Mesendoderm (in vitro differentiated cells): ENCODE results near the gene RPS18.

Source experiments
- DNase-seq: peaks from one replicate; pipeline ENCODE4 v3.0.0; 2013
- H2AK5ac ChIP-seq: 2 replicates; pipeline ENCODE4 v1.6.1; 2013; ENCODE audit warnings: low read length, inconsistent platforms
- H2BK120ac ChIP-seq: 2 replicates; pipeline ENCODE4 v1.6.1; 2013; ENCODE audit warnings: low read depth, mild to moderate bottlenecking, low read length, moderate library complexity, mixed read lengths
- H2BK15ac ChIP-seq: replicated peaks from 2 replicates; pipeline ENCODE4 v1.6.1; 2013; ENCODE audit warnings: low read depth, mild to moderate bottlenecking, moderate library complexity
- H2BK5ac ChIP-seq: 2 replicates; pipeline ENCODE4 v1.6.1; 2013; ENCODE audit warnings: low read length, inconsistent platforms
- H3K18ac ChIP-seq: 2 replicates; pipeline ENCODE4 v1.6.1; 2013; ENCODE audit warnings: mild to moderate bottlenecking, low read length, mixed read lengths
- H3K23ac ChIP-seq: one replicate; pipeline ENCODE4 v1.6.1; 2013; ENCODE audit warnings: low read length
- H3K27ac ChIP-seq: 2 replicates; pipeline ENCODE4 v1.5.1; 2013; ENCODE audit warnings: low read depth, mild to moderate bottlenecking, inconsistent platforms, low read length, moderate library complexity
- H3K27me3 ChIP-seq: 2 replicates; pipeline ENCODE4 v1.6.1; 2013; ENCODE audit warnings: low read length, control low read depth, mild to moderate bottlenecking, inconsistent platforms; ENCODE audit not compliant: insufficient read depth, poor library complexity
- H3K36me3 ChIP-seq: 2 replicates; pipeline ENCODE4 v1.6.1; 2013; ENCODE audit warnings: low read length, inconsistent platforms; ENCODE audit not compliant: control insufficient read depth, insufficient read depth
- H3K4ac ChIP-seq: one replicate; pipeline ENCODE4 v1.6.1; 2013; ENCODE audit warnings: low read depth, mild to moderate bottlenecking, low read length, moderate library complexity
- H3K4me1 ChIP-seq: 2 replicates; pipeline ENCODE4 v1.6.1; 2013; ENCODE audit warnings: low read depth, low read length, inconsistent platforms; ENCODE audit not compliant: control insufficient read depth
- H3K4me2 ChIP-seq: 2 replicates; pipeline ENCODE4 v1.6.1; 2013; ENCODE audit warnings: low read length
- H3K4me3 ChIP-seq: 2 replicates; pipeline ENCODE4 v1.5.1; 2013; ENCODE audit warnings: mild to moderate bottlenecking, low read length
- H3K56ac ChIP-seq: one replicate; pipeline ENCODE4 v1.6.1; 2013; ENCODE audit warnings: low read length
- H3K79me1 ChIP-seq: 2 replicates; pipeline ENCODE4 v1.6.1; 2013; ENCODE audit warnings: low read length, inconsistent platforms
- H3K79me2 ChIP-seq: 2 replicates; pipeline ENCODE4 v1.6.1; 2013; ENCODE audit warnings: mild to moderate bottlenecking, low read length; ENCODE audit not compliant: control insufficient read depth, insufficient read depth
- H3K9ac ChIP-seq: 2 replicates; pipeline ENCODE4 v1.6.1; 2013; ENCODE audit warnings: low read length, inconsistent platforms
- H4K5ac ChIP-seq: one replicate; pipeline ENCODE4 v1.6.1; 2013; ENCODE audit warnings: low read length
- H4K8ac ChIP-seq: one replicate; pipeline ENCODE4 v1.6.1; 2013; ENCODE audit warnings: low read depth, mild to moderate bottlenecking, control low read depth, low read length, moderate library complexity
- WGBS: extraction: QIAGEN DNeasy Blood & Tissue Kit; methylation state at CpG from one replicate; pipeline ENCODE4 v1.1.7; 2013; ENCODE audit warnings: low lambda C conversion rate, missing lambda C conversion rate; ENCODE audit not compliant: insufficient coverage; ENCODE audit errors: extremely low coverage; 5-methylcytosine and 5-hydroxymethylcytosine counted together

The RPS18 gene

GRCh38 chr6:33295621-33296369, 23.9 kb downstream of the RPS18 start:
- Histone ChIP-seq H3K4ac (no peak overlapping the region), H3K4me3 (no peak overlapping the region), H3K9ac (no peak overlapping the region), H3K36me3 (peaks cover 2% of the 10 kb centered on the region), H3K56ac (no peak overlapping the region), H4K5ac (no peak overlapping the region), H2BK120ac (no peak overlapping the region), H3K27ac (no peak overlapping the region), H3K79me2 (peaks cover 8% of the 10 kb centered on the region), H3K79me1 (peaks cover 9% of the 10 kb centered on the region), H4K8ac (no peak overlapping the region), H3K18ac (no peak overlapping the region), H2BK15ac (no peak overlapping the region), H2AK5ac (no peak overlapping the region), H3K27me3 (no peaks in the 10 kb centered on the region), H2BK5ac (no peak overlapping the region), H3K23ac (no peak overlapping the region), H3K4me2 (no peak overlapping the region), H3K4me1 (no peaks in the 10 kb centered on the region)
- no CpG with 5 or more reads among the region's 15 CpGs for WGBS
- no peak for DNase-seq

DNA sequence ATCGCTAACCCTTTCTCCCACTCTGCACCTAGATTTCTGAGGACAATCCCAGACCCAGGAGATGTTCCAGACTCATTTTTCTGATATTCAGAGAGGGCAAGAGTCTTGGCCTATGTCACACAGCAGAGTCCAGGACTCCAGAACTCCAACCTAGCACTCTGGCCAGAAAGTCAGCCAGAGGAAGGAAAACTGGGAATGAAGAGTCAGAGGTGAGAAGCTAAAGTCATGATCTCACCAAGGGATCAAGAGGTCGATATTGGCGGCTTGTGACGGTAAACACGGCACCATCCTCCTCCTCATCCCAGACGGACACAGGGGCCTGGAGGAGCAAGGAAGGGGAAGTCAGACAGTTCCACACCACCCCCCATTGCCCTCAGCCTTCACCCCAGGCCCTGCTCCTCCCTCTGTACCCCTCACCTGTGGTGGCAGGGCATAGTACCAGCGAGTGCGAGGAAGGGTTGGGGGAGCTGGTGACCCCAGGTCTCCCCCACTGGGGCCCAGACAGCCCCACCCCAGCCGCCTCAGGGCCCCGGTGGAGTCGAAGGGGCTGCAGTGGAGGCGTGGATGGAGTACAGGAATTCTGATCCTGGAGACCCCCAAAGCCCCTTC, 25.0 kb downstream of the RPS18 start:
- Histone ChIP-seq H3K56ac (peak overlapping the region; percentile 93), H3K23ac (no peak overlapping the region), H3K4me2 (peak overlapping the region; percentile 95), H4K8ac (peak overlapping the region; percentile 81), H3K79me2 (peaks cover 11% of the 10 kb centered on the region), H2BK15ac (no peak overlapping the region), H3K4ac (peak overlapping the region; percentile 65), H2BK5ac (no peak overlapping the region), H3K27ac (peak overlapping the region; percentile 60), H3K9ac (peak overlapping the region; percentile 56), H3K79me1 (peaks cover 8% of the 10 kb centered on the region), H3K4me1 (no peaks in the 10 kb centered on the region), H3K4me3 (no peak overlapping the region), H4K5ac (no peak overlapping the region), H3K18ac (peak overlapping the region; percentile 65), H2BK120ac (no peak overlapping the region), H3K27me3 (no peaks in the 10 kb centered on the region), H2AK5ac (peak overlapping the region; percentile 46), H3K36me3 (peaks cover under 1% of the 10 kb centered on the region)
- WGBS = no CpG with 5 or more reads among the region's 12 CpGs
- no peak for DNase-seq

- H3K56ac ChIP-seq = peak overlapping the region; percentile 93
- H3K23ac ChIP-seq = no peak overlapping the region
- H3K4me2 ChIP-seq = peak overlapping the region; percentile 95
- H3K27ac ChIP-seq = peak overlapping the region; percentile 60
- no peaks in the 10 kb centered on the region for H3K27me3 ChIP-seq
- H4K5ac ChIP-seq = no peak overlapping the region
- H3K36me3 ChIP-seq = no peaks in the 10 kb centered on the region
- peaks cover 11% of the 10 kb centered on the region for H3K79me2 ChIP-seq
- WGBS = no CpG with 5 or more reads among the region's 16 CpGs
- no peaks in the 10 kb centered on the region for H3K4me1 ChIP-seq
- H2BK15ac ChIP-seq = no peak overlapping the region
- H3K4ac ChIP-seq = peak overlapping the region; percentile 65
- H2BK5ac ChIP-seq = no peak overlapping the region
- peak overlapping the region; percentile 70 for H3K4me3 ChIP-seq
- H2BK120ac ChIP-seq = no peak overlapping the region
- peak overlapping the region; percentile 81 for H4K8ac ChIP-seq
- H3K18ac ChIP-seq = peak overlapping the region; percentile 65
- H3K9ac ChIP-seq = peak overlapping the region; percentile 56
- H3K79me1 ChIP-seq = peaks cover 8% of the 10 kb centered on the region
- H2AK5ac ChIP-seq = no peak overlapping the region
- peak; percentile 87 for DNase-seq
Measured at GRCh38 chr6:33297406-33297955, 25.6 kb downstream of the RPS18 start.

DNA sequence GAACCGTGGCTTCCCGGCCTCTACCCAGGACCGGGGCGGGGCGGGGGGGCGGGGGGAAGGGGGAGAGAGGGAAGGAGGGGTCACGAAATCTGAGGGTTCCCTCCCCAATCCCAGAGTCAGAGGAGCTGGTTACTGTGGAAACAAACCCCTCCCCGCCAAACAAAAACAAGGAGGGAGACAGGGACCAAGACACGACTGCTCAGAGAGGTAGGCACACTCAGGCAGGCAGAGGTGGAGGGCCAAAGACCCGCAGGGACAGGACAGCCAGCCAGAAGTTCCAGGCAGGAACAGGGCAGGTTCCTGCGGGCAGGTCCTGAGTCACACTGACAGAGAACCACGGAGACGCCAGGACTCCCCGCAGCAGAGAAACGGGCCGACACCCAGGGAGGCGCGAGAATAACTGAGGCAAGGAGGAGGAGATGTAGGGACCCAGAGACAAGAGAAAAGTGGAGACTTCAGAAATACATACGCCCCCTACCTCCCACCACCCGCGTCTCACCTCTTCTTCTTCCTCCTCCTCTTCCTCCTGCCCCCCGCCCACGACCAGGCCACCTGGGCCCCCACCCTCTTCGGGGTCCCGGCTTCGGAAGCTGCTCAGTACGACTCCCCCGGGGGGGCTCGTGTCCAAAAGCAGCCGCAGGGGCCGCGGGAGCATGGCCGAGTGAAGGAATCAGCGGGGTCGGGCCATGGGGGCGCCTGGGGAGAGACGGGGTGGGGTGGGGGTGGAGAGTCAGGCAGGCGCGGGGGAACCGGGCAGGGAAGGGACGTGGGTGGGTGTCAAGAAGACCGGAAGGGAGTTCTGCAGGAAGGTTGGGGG, 26.3 kb downstream of the RPS18 start:
- peak overlapping the region; percentile 95 for H3K4me2 ChIP-seq
- no peaks in the 10 kb centered on the region for H3K27me3 ChIP-seq
- H4K5ac ChIP-seq = no peak overlapping the region
- H3K79me1 ChIP-seq = peaks cover 8% of the 10 kb centered on the region
- peak overlapping the region; percentile 83 for H3K4me3 ChIP-seq
- no peaks in the 10 kb centered on the region for H3K36me3 ChIP-seq
- H2BK120ac ChIP-seq = no peak overlapping the region
- peak overlapping the region; percentile 66 for H4K8ac ChIP-seq
- no CpG with 5 or more reads among the region's 42 CpGs for WGBS
- H3K18ac ChIP-seq = peak overlapping the region; percentile 82
- no peak overlapping the region for H2BK5ac ChIP-seq
- H3K79me2 ChIP-seq = peaks cover 11% of the 10 kb centered on the region
- DNase-seq = peak; percentile 97
- peak overlapping the region; percentile 31 for H3K27ac ChIP-seq
- H3K56ac ChIP-seq = peak overlapping the region; percentile 93
- no peaks in the 10 kb centered on the region for H3K4me1 ChIP-seq
- H2BK15ac ChIP-seq = no peak overlapping the region
- peak overlapping the region; percentile 48 for H3K4ac ChIP-seq
- no peak overlapping the region for H2AK5ac ChIP-seq
- no peak overlapping the region for H3K23ac ChIP-seq
- peak overlapping the region; percentile 100 for H3K9ac ChIP-seq

DNA sequence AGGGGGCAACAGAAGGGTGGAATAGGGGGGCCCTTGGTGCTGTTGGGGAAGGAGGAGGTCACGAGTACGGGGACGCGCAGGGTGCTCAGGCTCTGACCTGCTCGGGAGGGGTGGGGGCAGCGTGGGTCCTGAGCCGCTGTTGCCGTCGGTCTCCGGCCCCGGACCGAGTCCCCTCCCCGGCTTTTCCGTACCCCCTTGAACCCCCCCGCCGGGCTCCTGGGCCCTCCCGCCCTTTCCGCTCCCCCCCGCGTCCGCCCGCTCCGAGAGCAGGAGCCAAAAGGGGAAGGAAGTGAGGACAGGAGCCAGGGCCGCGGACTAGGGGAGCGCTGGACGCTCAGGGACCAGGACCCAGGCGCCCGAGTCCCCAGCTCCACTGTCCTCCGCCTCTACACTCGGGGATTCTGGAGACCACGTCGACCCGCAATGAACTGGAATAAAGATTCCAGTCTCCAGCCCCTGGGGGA, 26.9 kb downstream of the RPS18 start, which contains the start of gene RGL2:
RGL2 (minus strand) TSS at position 170 of the 464 bp plus-strand sequence. CDS start 332 bp downstream, outside the sequence.
- no CpG with 5 or more reads among the region's 34 CpGs for WGBS
- DNase-seq = no peak

More for the DNA sequence above, 26.9 kb downstream of the RPS18 start, which contains the start of gene RGL2:
- Histone ChIP-seq H2BK5ac (peak within 1 kb of the TSS; percentile 97), H2BK120ac (no peak within 1 kb of the TSS), H3K4ac (peak within 1 kb of the TSS; percentile 48), H3K56ac (peak within 1 kb of the TSS; percentile 100), H3K27me3 (no peaks in the 10 kb centered on the region), H3K23ac (peak within 1 kb of the TSS; percentile 80), H3K36me3 (no peaks in the 10 kb centered on the region), H3K9ac (peak within 1 kb of the TSS; percentile 100), H3K79me2 (peaks cover 11% of the 10 kb centered on the region), H3K4me3 (peak within 1 kb of the TSS; percentile 100), H4K8ac (peak within 1 kb of the TSS; percentile 66), H3K4me2 (peak within 1 kb of the TSS; percentile 98), H3K18ac (peak within 1 kb of the TSS; percentile 82), H3K4me1 (no peaks in the 10 kb centered on the region), H3K79me1 (peaks cover 8% of the 10 kb centered on the region), H4K5ac (no peak within 1 kb of the TSS), H2BK15ac (no peak within 1 kb of the TSS), H3K27ac (peak within 1 kb of the TSS; percentile 99), H2AK5ac (peak within 1 kb of the TSS; percentile 93)
